ENCODE measurements around the gene PRPS2. TPM values are rescaled to one million over a fixed set of nuclear protein-coding genes. Genes with fewer than 3 reads are reported as not detected.

Gene PRPS2
- 10 to 100 TPM; 98.9 to 99.5 TPM for total RNA-seq

DNA sequence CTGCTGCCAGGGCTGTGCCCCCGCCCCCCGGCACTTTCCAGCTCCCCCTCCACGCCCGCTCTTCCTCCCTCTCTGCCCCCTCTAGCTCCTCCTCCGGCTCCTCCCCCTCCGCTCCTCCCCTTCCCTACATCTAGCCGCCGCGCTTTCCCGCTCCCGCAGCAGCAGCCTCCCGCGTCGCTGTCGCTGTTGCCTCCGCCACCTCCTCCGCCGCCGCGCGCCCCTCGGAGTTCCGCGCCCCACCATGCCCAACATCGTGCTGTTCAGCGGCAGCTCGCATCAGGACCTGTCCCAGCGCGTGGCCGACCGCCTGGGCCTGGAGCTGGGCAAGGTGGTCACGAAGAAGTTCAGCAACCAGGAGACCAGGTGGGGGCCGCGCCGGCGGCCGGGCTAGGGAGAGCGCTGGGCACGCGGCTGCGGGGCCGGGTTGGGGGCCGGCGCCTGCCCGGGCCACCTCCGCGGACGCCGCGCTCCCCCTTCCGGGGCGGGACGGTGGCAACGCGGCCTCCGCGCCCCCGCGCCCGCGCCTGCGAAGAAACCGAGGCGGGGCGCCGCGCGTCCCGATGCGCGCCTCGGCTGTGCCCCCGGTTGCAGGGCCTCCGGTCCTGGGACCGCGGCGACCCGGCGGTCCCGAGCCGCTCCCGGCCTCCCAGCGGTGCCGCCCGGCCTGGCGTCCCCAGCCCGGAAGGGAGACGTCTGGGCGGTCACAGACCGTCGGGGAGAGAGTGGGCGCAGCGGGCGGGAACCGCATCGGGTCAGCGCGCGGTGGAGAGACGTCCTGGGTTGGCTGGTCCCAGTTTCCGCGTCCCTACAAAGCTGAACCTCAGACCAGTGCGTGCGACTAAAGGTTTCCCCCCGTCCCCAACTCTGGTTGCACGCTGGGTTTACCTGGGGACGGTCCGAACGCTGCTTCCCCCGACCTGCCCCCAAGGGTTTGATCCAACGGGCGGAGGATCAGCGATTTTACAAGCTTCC is at the start of gene PRPS2:
Gene PRPS2, plus strand, starts transcription at position 156 of the 972 bp plus-strand sequence. Its CDS starts 86 bp downstream, at position 242.
- CTCF ChIA-PET = interaction anchor here (1.2 to 2.3 kb wide), 2 partner anchors 13 to 20 kb away, joined by 3 to 8 read pairs; no protein-coding TSS in a partner anchor
- POLR2A ChIA-PET = interaction anchor here (0.7 to 1.1 kb wide), 3 partner anchors 11 to 51 kb away, joined by 3 to 4 read pairs (median 3); no protein-coding TSS in a partner anchor

- ChIA-PET POLR2A (no interaction called here), CTCF (no interaction called here)
Observed at GRCh38 chrX:12741416-12741815, 49.8 kb upstream of the PRPS2 start.

- CTCF ChIA-PET = no interaction called here
- POLR2A ChIA-PET = no interaction called here
Observed at GRCh38 chrX:12747433-12747832, 43.8 kb upstream of the PRPS2 start.

- CTCF ChIA-PET = no interaction called here
Observed at GRCh38 chrX:12751887-12752286, 39.3 kb upstream of the PRPS2 start.

GRCh38 chrX:12753366-12753765 is 37.8 kb upstream of the PRPS2 start:
- ChIA-PET CTCF (no interaction called here), POLR2A (no interaction called here)

More at GRCh38 chrX:12751887-12752286, 39.3 kb upstream of the PRPS2 start:
- POLR2A ChIA-PET = no interaction called here

DNA sequence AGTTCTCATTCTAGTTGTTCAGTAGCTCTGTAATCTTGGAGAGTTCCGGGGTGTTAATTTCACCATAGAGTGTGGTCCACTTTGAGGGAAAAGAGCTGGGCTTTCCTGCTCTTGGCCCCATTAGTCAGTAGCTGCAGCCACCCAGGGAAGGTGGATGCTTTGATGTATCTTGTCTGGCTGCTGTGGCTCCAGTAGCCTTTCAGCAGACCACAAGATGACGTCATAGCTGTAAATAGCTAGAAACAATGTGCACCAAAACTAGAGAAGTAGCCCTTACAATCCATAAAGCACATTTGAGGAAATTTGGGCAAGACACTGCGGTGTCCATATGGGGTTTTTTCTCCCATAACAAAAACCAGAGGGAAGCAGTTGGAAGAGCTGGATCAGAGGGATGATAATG is 32.9 kb upstream of the PRPS2 start:
- ChIA-PET POLR2A (no interaction called here), CTCF (no interaction called here)

DNA sequence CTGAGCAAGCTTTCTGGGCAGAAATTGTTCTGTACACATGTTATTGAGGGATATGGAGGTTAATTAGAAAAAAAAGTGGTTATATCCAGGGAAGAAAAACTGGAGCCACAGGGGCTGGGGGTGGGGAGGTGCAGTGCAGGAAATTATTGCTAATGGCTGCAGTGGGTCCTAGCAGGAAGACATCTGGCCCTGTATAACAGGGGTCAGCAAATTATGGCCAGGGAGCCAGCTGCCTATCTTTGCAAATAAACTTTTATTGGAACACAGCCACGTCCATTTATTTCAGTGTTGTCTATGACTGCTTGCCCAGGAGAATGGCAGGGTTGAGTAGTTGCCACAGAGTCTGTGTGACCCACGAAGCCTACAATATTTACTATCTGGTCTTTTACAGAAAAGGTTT is 23.4 kb upstream of the PRPS2 start:
- ChIA-PET CTCF (no interaction called here), POLR2A (no interaction called here)

DNA sequence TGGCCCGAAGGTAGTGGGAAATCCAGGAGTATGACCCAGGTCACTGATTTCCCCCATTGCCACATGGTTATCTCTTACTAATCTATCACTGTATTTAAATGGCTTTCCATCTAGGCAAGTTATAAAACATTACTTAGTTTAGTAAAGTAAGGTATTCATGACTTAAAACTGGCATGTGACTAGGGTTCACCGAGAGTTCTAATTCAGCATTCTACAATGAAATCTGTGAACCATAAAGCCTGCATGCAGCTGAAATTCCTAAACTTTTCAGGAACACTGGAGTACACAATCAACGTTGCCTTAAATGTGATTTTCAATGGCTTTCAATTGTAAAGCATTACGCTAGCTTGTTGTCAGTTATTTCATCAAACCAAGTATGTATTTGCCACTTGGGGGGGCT is 22.7 kb upstream of the PRPS2 start:
- CTCF ChIA-PET = no interaction called here
- POLR2A ChIA-PET = no interaction called here

DNA sequence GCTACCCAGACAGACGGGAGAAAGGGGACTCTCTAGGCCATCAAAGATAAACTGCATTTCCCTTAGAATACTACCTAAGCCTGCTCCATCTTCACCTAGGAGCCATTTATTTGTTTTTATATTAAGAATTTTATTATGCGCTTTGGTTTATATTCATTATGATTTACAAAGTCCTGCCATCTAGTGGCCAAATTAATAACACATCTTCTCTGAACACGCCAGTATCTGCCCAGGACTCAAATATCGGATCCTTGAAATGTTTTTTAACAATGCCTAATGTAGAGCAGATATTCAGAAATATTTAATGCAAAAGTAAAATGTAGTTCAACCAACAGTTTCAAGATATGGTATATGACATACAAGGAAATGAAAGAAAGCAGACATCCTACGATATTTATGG is 20.8 kb upstream of the PRPS2 start:
- CTCF ChIA-PET = interaction anchor here (1.1 to 2.0 kb wide), 3 partner anchors 13 to 21 kb away, joined by 3 to 8 read pairs (median 3); partner anchors contain the start of gene PRPS2

GRCh38 chrX:12771445-12772069 is 19.7 kb upstream of the PRPS2 start:
- CTCF ChIA-PET = interaction anchor here (0.6 to 2.0 kb wide), 10 partner anchors 9 to 1039 kb away, joined by 3 to 8 read pairs (median 4); partner anchors contain the start of gene PRPS2
- POLR2A ChIA-PET = no interaction called here

More for the DNA sequence above, 20.8 kb upstream of the PRPS2 start:
- POLR2A ChIA-PET = no interaction called here

DNA sequence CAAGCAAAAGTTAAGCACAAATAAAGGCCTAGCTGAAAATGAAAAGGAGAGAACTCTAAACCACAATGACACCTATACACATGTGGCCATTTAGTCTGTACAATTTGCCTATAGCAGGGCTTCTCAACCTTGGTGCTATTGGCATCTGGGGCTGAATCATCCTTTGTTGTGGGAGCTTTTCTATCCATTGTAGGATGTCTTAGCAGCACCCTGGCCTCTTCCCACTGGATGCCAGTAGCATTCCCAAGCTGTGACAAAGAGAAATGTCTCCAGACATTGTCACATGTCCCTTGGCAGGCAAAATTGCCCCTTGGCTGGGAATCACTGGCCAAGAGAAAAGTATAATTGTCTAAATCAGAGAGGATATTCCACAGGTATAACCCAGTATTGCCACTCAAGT is 13.5 kb upstream of the PRPS2 start:
- ChIA-PET CTCF (no interaction called here), POLR2A (no interaction called here)

DNA sequence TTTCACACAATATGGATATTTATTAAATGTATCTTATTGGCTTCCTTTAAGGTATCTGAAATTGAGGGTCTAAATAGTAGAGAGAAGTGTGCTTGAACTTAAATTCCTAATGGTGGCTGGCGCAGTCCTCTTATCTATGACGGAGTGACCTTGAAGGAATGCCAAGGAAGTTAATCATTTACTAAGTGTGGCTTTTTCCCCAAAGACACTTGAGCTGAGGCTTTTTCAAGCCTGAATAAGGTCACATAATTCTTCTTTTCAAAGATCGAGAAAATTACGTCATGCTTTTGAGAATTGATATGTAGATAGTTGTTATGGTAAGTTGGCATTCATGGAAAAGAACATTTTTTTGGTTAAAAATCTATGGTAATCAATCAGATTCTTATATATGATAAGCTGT is 11.7 kb upstream of the PRPS2 start:
- CTCF ChIA-PET = no interaction called here

DNA sequence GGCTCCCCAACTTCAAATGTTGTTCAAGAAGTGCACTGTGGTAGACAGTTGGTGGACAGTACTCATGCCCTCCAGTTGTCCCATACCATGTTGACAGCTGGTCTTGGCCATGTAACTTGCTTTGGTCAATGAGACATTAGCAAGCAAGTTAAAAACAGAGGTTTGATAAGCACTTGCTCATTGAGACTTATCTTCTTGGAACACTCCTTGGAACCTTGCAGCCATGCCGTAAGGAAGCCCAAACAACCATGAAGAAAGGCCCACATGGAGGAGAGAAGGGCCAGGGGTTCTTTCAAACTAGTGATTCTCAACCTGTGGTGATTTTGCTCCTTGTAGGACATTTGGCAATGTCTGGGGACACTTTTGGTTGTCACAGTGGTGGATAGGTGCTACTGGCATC is 2.6 kb upstream of the PRPS2 start:
- CTCF ChIA-PET = no interaction called here
- POLR2A ChIA-PET = no interaction called here

More for the DNA sequence above, 11.7 kb upstream of the PRPS2 start:
- POLR2A ChIA-PET = no interaction called here

DNA sequence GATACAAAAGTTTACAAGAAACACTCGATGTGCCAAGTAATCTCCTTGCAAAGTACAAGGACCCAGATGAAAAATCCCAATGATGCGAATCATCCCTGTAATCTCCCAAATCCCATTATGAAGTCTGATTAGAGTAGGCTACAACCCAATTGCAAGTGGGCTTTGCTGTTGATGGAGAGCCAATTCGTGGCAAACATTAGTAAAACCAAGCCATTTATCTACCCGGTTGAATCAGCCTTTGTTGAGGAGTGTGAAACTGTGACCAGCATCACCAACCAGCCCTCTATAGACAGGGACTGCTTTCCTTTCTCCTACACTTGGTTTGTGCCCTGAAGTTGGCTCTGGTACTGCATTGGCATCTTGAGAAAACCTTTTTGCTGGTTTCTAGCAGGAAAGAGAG is 1.2 kb upstream of the PRPS2 start:
- POLR2A ChIA-PET = no interaction called here
- CTCF ChIA-PET = interaction anchor here (1.0 kb wide), 1 partner anchor 18 kb away, joined by 4 read pairs; no protein-coding TSS in a partner anchor

DNA sequence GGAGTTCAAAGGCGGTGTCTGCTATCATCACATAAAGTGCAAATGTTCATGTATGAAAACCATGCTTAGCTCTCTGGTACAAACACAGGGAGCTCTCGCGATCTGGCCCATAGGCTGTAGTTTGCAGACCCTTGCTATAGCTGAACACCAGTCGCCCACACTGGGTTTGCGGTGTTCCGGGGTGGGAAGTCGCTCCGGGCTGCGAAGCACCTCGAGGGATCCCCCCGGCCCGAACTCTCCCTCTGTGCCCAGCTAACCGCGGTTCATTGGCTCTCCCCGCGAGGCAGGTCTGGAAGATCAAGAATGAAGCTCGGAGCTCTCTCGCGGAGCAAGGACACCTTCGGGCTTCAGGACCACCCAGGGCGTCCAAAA is 341 bp upstream of the PRPS2 start:
- CTCF ChIA-PET = interaction anchor here (1.2 to 2.3 kb wide), 2 partner anchors 14 to 20 kb away, joined by 3 to 8 read pairs; no protein-coding TSS in a partner anchor
- POLR2A ChIA-PET = interaction anchor here (0.7 to 1.1 kb wide), 3 partner anchors 12 to 52 kb away, joined by 3 to 4 read pairs (median 3); no protein-coding TSS in a partner anchor

DNA sequence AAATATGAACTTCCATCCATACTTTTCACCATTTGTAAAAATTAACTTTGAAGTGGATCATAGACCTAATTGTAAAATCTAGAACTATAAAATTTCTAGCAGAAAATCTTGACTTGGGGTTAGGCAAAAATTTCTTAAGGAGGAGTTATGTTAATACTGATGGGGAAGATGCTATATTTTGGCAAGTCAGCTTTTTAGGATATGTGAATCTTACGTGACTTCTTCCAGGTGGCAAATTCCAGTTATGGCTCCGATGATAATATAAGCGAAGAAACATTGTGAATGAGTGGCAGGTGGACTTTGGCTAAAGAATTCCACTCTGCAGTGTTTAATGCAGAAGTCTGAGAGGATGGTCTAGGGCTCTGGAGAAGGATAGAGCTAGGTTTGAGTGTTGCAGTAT is 1.5 kb downstream of the PRPS2 start:
- CTCF ChIA-PET = interaction anchor here (2.3 kb wide), 1 partner anchor 21 kb away, joined by 8 read pairs; no protein-coding TSS in a partner anchor
- POLR2A ChIA-PET = no interaction called here

DNA sequence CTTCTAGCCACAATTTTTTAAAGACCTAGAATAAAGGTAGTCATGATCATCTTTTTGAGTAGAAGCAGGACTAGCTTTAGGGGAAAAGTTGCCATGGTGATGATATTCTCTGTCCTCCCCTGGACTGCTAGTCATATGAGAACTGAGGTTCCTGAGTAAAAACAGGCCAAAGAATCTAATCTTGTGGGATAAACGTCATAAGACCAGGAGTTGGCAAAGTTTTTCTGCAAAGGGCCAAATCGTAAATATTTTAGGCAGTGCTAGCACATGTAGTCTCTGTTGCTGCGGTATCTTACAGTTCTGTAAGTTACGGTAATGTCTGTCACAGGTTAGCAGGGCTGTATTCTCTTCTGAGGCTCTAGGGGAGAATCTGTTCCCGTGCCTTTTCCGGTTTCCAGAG is 3.4 kb downstream of the PRPS2 start:
- ChIA-PET POLR2A (no interaction called here), CTCF (no interaction called here)

DNA sequence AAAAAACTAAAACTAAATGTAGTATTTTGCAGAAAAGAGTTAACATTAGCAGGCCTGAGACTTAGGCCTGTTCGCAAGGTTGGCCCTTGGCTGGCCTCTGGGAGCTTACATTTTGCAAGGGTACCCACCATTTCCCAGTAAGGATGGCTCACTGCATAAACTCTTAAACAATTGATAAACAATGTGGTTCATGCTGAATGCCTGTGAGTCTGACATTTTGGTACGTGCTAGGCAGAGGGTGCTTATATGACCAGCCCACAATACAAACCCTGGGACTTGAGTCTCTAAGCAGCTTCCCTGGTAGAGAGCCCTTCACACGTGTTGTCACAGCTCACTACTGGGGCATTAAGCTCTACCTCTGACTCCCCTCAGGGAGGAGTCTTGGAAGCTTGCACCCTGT is 7.4 kb downstream of the PRPS2 start:
- ChIA-PET POLR2A (no interaction called here), CTCF (no interaction called here)

DNA sequence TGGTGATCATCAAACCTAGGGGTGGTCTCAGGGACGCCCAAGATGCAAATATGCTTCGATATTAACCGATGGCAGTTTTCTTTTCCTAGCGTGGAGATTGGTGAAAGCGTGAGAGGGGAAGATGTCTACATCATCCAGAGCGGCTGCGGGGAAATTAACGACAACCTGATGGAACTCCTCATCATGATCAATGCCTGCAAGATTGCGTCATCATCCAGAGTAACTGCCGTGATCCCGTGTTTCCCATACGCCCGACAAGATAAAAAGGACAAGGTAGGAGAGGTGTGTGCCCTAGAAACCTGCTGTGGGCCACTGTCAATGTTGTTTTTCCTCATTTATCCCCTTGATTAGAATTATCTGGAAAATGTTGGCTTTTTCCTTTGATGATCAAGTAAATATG is 7.9 kb downstream of the PRPS2 start:
- ChIA-PET CTCF (no interaction called here), POLR2A (no interaction called here)

- ChIA-PET CTCF (no interaction called here), POLR2A (interaction anchor here (1.4 kb wide), 1 partner anchor 12 kb away, joined by 4 read pairs; the partner anchor contains the start of gene PRPS2)
Observed at GRCh38 chrX:12802741-12803140, 11.5 kb downstream of the PRPS2 start.

GRCh38 chrX:12804655-12805054 is 13.4 kb downstream of the PRPS2 start:
- POLR2A ChIA-PET = no interaction called here
- CTCF ChIA-PET = interaction anchor here (0.8 kb wide), 1 partner anchor 13 kb away, joined by 3 read pairs; the partner anchor contains the start of gene PRPS2
